GM18909 (cell line): ENCODE data around the gene GNB3.
"Not testable (repeated sequence)": the region's sequence is repeated elsewhere in the genome, so short reads cannot be mapped to it uniquely, and the experiment has no call there.

ENCODE experiments used
- ATAC-seq: cut with Tn5 transposase; IDR thresholded peaks from one replicate; pipeline ENCODE4 v1.9.1; 2021; ENCODE audit warnings: mild to moderate bottlenecking; ENCODE audit not compliant: unreplicated experiment, poor library complexity

GNB3 gene

GRCh38 chr12:6855322-6855721 is 14.6 kb downstream of the GNB3 start:
- no peak for ATAC-seq

GRCh38 chr12:6858799-6859198 is 18.1 kb downstream of the GNB3 start:
- no peak for ATAC-seq

- no peak for ATAC-seq
These were observed 19.4 kb downstream of the GNB3 start for GRCh38 chr12:6860116-6860515.

GRCh38 chr12:6860942-6861341 is 20.2 kb downstream of the GNB3 start:
- ATAC-seq: no peak

GRCh38 chr12:6861391-6861790 is 20.7 kb downstream of the GNB3 start:
- ATAC-seq: no peak

GRCh38 chr12:6863033-6863432 is 22.3 kb downstream of the GNB3 start:
- no peak for ATAC-seq

GRCh38 chr12:6863586-6864321 is 23.0 kb downstream of the GNB3 start:
- ATAC-seq: no peak

- ATAC-seq: not testable (repeated sequence)
These were observed 24.6 kb downstream of the GNB3 start for GRCh38 chr12:6865307-6865706.

- no peak for ATAC-seq
These were observed 25.6 kb downstream of the GNB3 start for GRCh38 chr12:6866163-6866919.

GRCh38 chr12:6866920-6867412 is 26.2 kb downstream of the GNB3 start:
- ATAC-seq: peak; percentile 2

- ATAC-seq: peak; percentile 66
These were observed 26.9 kb downstream of the GNB3 start, which contains the start of gene TPI1 for GRCh38 chr12:6867413-6868210. Gene TPI1 (plus strand): TSS chr12:6867531. CDS start chr12:6867567, 36 bp downstream.

GRCh38 chr12:6868211-6869048 is 27.7 kb downstream of the GNB3 start:
- ATAC-seq: no peak

GRCh38 chr12:6869049-6870021 is 28.6 kb downstream of the GNB3 start:
- no peak for ATAC-seq

GRCh38 chr12:6870304-6870703 is 29.6 kb downstream of the GNB3 start:
- not testable (repeated sequence) for ATAC-seq

- ATAC-seq: no peak
These were observed 30.6 kb downstream of the GNB3 start for GRCh38 chr12:6871052-6871957.

GRCh38 chr12:6872073-6873048 is 31.6 kb downstream of the GNB3 start:
- ATAC-seq: peak; percentile 33
